HG03354 (cell line): ENCODE results near the gene NAP1L5.

ENCODE experiments used
- ATAC-seq: cut with Tn5 transposase; IDR thresholded peaks from one replicate; pipeline ENCODE4 v1.9.1; 2021; ENCODE audit warnings: mild to moderate bottlenecking; ENCODE audit not compliant: unreplicated experiment, poor library complexity, severe bottlenecking

Gene NAP1L5

GRCh38 chr4:88697588-88698329 is at the start of gene NAP1L5:
TSS of gene NAP1L5 (minus strand) at chr4:88697829. CDS start at chr4:88697754, 75 bp downstream.
- peak; percentile 97 for ATAC-seq

- no peak for ATAC-seq
Measured at GRCh38 chr4:88747351-88747750, 49.7 kb upstream of the NAP1L5 start.

GRCh38 chr4:88746206-88746605 is 48.6 kb upstream of the NAP1L5 start:
- no peak for ATAC-seq

GRCh38 chr4:88745581-88746163 is 48.0 kb upstream of the NAP1L5 start:
- ATAC-seq = no peak

GRCh38 chr4:88745175-88745574 is 47.5 kb upstream of the NAP1L5 start:
- no peak for ATAC-seq

- no peak for ATAC-seq
Measured at GRCh38 chr4:88744609-88745008, 47.0 kb upstream of the NAP1L5 start.

- no peak for ATAC-seq
Measured at GRCh38 chr4:88743696-88744095, 46.1 kb upstream of the NAP1L5 start.

GRCh38 chr4:88742561-88742960 is 44.9 kb upstream of the NAP1L5 start:
- no peak for ATAC-seq

- no peak for ATAC-seq
Measured at GRCh38 chr4:88738180-88738579, 40.6 kb upstream of the NAP1L5 start.

- peak; percentile 98 for ATAC-seq
Measured at GRCh38 chr4:88737307-88737941, 39.8 kb upstream of the NAP1L5 start.

- peak; percentile 35 for ATAC-seq
Measured at GRCh38 chr4:88736264-88736663, 38.6 kb upstream of the NAP1L5 start.

- ATAC-seq = no peak
Measured at GRCh38 chr4:88735564-88735963, 37.9 kb upstream of the NAP1L5 start.

GRCh38 chr4:88734403-88734949 is 36.8 kb upstream of the NAP1L5 start:
- ATAC-seq = no peak

GRCh38 chr4:88732714-88733368 is 35.2 kb upstream of the NAP1L5 start:
- no peak for ATAC-seq

GRCh38 chr4:88731381-88731780 is 33.8 kb upstream of the NAP1L5 start:
- ATAC-seq = no peak

GRCh38 chr4:88730811-88731210 is 33.2 kb upstream of the NAP1L5 start:
- ATAC-seq = no peak

GRCh38 chr4:88729146-88729760 is 31.6 kb upstream of the NAP1L5 start:
- no peak for ATAC-seq

- ATAC-seq = no peak
Measured at GRCh38 chr4:88728146-88728545, 30.5 kb upstream of the NAP1L5 start.

- no peak for ATAC-seq
Measured at GRCh38 chr4:88725986-88726385, 28.4 kb upstream of the NAP1L5 start.

- ATAC-seq = no peak
Measured at GRCh38 chr4:88725143-88725542, 27.5 kb upstream of the NAP1L5 start.
